CMK (cell line): ENCODE results near the gene CCDC170.

Experiments used
- DNase-seq: peaks from one replicate; pipeline ENCODE4 v3.0.0-alpha.2; 2010; ENCODE audit warnings: low read depth

CCDC170 gene

GRCh38 chr6:151618717-151619116 lies 124.9 kb downstream of the CCDC170 start:
- DNase-seq: no peak

GRCh38 chr6:151620179-151620578 lies 126.4 kb downstream of the CCDC170 start:
- DNase-seq: no peak

GRCh38 chr6:151624071-151624470 lies 130.3 kb downstream of the CCDC170 start:
- DNase-seq: no peak

- DNase-seq: no peak
Observed at GRCh38 chr6:151624481-151624880, 130.7 kb downstream of the CCDC170 start.

- no peak for DNase-seq
Observed at GRCh38 chr6:151624900-151625536, 131.2 kb downstream of the CCDC170 start.

- DNase-seq: no peak
Observed at GRCh38 chr6:151627689-151628444, 134.1 kb downstream of the CCDC170 start.

GRCh38 chr6:151629791-151630190 lies 136.0 kb downstream of the CCDC170 start:
- DNase-seq: no peak

GRCh38 chr6:151630387-151630786 lies 136.6 kb downstream of the CCDC170 start:
- no peak for DNase-seq

GRCh38 chr6:151630991-151631655 lies 137.3 kb downstream of the CCDC170 start:
- DNase-seq: no peak

GRCh38 chr6:151632415-151632987 lies 138.7 kb downstream of the CCDC170 start:
- DNase-seq: no peak

- DNase-seq: no peak
Observed at GRCh38 chr6:151633526-151634335, 139.9 kb downstream of the CCDC170 start.

GRCh38 chr6:151634336-151634720 lies 140.5 kb downstream of the CCDC170 start:
- no peak for DNase-seq

- no peak for DNase-seq
Observed at GRCh38 chr6:151635741-151636140, 141.9 kb downstream of the CCDC170 start.

GRCh38 chr6:151637814-151638213 lies 144.0 kb downstream of the CCDC170 start:
- DNase-seq: no peak

GRCh38 chr6:151639750-151640149 lies 145.9 kb downstream of the CCDC170 start:
- no peak for DNase-seq

- DNase-seq: no peak
Observed at GRCh38 chr6:151641028-151641427, 147.2 kb downstream of the CCDC170 start.

- DNase-seq: no peak
Observed at GRCh38 chr6:151647976-151648639, 154.3 kb downstream of the CCDC170 start.

GRCh38 chr6:151649835-151650234 lies 156.0 kb downstream of the CCDC170 start:
- no peak for DNase-seq

- DNase-seq: no peak
Observed at GRCh38 chr6:151651639-151652038, 157.8 kb downstream of the CCDC170 start.

GRCh38 chr6:151652325-151652724 lies 158.5 kb downstream of the CCDC170 start:
- DNase-seq: no peak

GRCh38 chr6:151655099-151655498 lies 161.3 kb downstream of the CCDC170 start:
- DNase-seq: no peak
